HepG2 (cell line): Measurements from ENCODE around the gene KCNB1. TPM values are rescaled to one million over a fixed set of nuclear protein-coding genes. Genes with fewer than 3 reads are reported as not detected.
A peak's percentile ranks its signal among the peaks of the same experiment; 100 is the strongest.

Experiments used
- FOXK2 ChIP-seq: fragments of 450-650 bp; IDR thresholded peaks from 2 replicates; pipeline ENCODE4 v1.6.1; 2016
- GABPA ChIP-seq, 2 experiments: IDR thresholded peaks; 2 replicates each; pipeline ENCODE4 v1.6.1; 2011 to 2016; ENCODE audit warnings: low read depth in 2 of 2, low read length in 1 of 2, missing biosample characterization in 1 of 2, missing genetic modification characterization in 1 of 2
- GLMP ChIP-seq: sonication (generic); formaldehyde crosslinking; IDR thresholded peaks from 2 replicates; pipeline ENCODE4 v1.9.0; 2021; ENCODE audit warnings: missing genetic modification reagents, mild to moderate bottlenecking, borderline replicate concordance
- HCFC1 ChIP-seq: fragments of 150-350 bp; IDR thresholded peaks from 2 replicates; pipeline ENCODE4 v1.6.1; 2014; ENCODE audit warnings: low read depth, low read length
- HNRNPUL1 ChIP-seq: fragments of 200-400 bp; formaldehyde crosslinking; IDR thresholded peaks from 2 replicates; pipeline ENCODE4 v1.6.1; 2017; ENCODE audit warnings: low read depth, mild to moderate bottlenecking, low read length, moderate library complexity
- JUN ChIP-seq: sonication (generic); formaldehyde crosslinking; IDR thresholded peaks from 2 replicates; pipeline ENCODE4 v1.4.0; 2020; ENCODE audit warnings: mild to moderate bottlenecking, missing genetic modification reagents
- NR2F1 ChIP-seq, 2 experiments: fragments of 450-650 bp in 1 of 2; formaldehyde crosslinking in 1 of 2; IDR thresholded peaks; 2 replicates each; pipeline versions ENCODE4 v1.5.0 to v1.6.1; 2016 to 2020; ENCODE audit warnings: mild to moderate bottlenecking in 1 of 2, missing compliant biosample characterization in 1 of 2, missing genetic modification reagents in 1 of 2, moderate library complexity in 1 of 2
- PAX8 ChIP-seq: sonication (generic); formaldehyde crosslinking; IDR thresholded peaks from 2 replicates; pipeline ENCODE4 v1.8.0; 2022; ENCODE audit warnings: mild to moderate bottlenecking, missing genetic modification reagents, borderline replicate concordance
- POGZ ChIP-seq: sonication (generic); formaldehyde crosslinking; IDR thresholded peaks from 2 replicates; pipeline ENCODE4 v1.4.0; 2020; ENCODE audit warnings: mild to moderate bottlenecking, missing genetic modification reagents
- RBAK ChIP-seq: sonication (generic); formaldehyde crosslinking; IDR thresholded peaks from 2 replicates; pipeline ENCODE4 v1.5.1; 2020; ENCODE audit warnings: mild to moderate bottlenecking, missing genetic modification reagents
- RBM22 ChIP-seq: fragments of 200-400 bp; formaldehyde crosslinking; optimal IDR thresholded peaks from 2 replicates; pipeline ENCODE3; 2017; ENCODE audit warnings: mild to moderate bottlenecking, low read length, moderate library complexity
- REPIN1 ChIP-seq: sonication (generic); formaldehyde crosslinking; IDR thresholded peaks from 2 replicates; pipeline ENCODE4 v1.8.0; 2022; ENCODE audit warnings: missing genetic modification reagents, low read depth, mild to moderate bottlenecking, borderline replicate concordance
- RFX5 ChIP-seq: IDR thresholded peaks from 2 replicates; pipeline ENCODE4 v1.6.1; 2011; ENCODE audit warnings: low read depth, low read length, improper control_type of control experiment
- SALL2 ChIP-seq: sonication (generic); formaldehyde crosslinking; IDR thresholded peaks from 2 replicates; pipeline ENCODE4 v1.8.1; 2023; ENCODE audit warnings: mild to moderate bottlenecking, missing genetic modification reagents, inconsistent platforms
- SKI ChIP-seq: fragments of 450-650 bp; IDR thresholded peaks from one replicate; pipeline ENCODE4 v1.6.1; 2018; ENCODE audit warnings: mild to moderate bottlenecking; ENCODE audit not compliant: partially characterized antibody
- TGIF2 ChIP-seq: IDR thresholded peaks from 2 replicates; pipeline ENCODE4 v1.6.1; 2016; ENCODE audit warnings: control low read depth, missing compliant biosample characterization
- ZNF136 ChIP-seq: sonication (generic); formaldehyde crosslinking; IDR thresholded peaks from 2 replicates; pipeline ENCODE4 v1.8.1; 2022; ENCODE audit warnings: low read depth, mild to moderate bottlenecking, moderate library complexity, missing genetic modification reagents
- ZNF160 ChIP-seq: sonication (generic); formaldehyde crosslinking; IDR thresholded peaks from 2 replicates; pipeline ENCODE4 v1.8.0; 2022; ENCODE audit warnings: mild to moderate bottlenecking, inconsistent platforms, missing genetic modification reagents
- ZNF292 ChIP-seq: sonication (generic); formaldehyde crosslinking; IDR thresholded peaks from 2 replicates; pipeline ENCODE4 v1.8.1; 2022; ENCODE audit warnings: mild to moderate bottlenecking, low read depth, missing genetic modification reagents, borderline replicate concordance
- ZNF326 ChIP-seq: sonication (generic); formaldehyde crosslinking; IDR thresholded peaks from 2 replicates; pipeline ENCODE4 v1.4.0; 2020; ENCODE audit warnings: missing genetic modification reagents, borderline replicate concordance
- ZNF460 ChIP-seq: sonication (generic); formaldehyde crosslinking; IDR thresholded peaks from 2 replicates; pipeline ENCODE4 v1.5.1; 2020; ENCODE audit warnings: missing genetic modification reagents, mild to moderate bottlenecking, borderline replicate concordance
- ZNF510 ChIP-seq: sonication (generic); formaldehyde crosslinking; IDR thresholded peaks from 2 replicates; pipeline ENCODE4 v1.4.0; 2020; ENCODE audit warnings: low read depth, mild to moderate bottlenecking, missing genetic modification reagents
- ZNF670 ChIP-seq: sonication (generic); formaldehyde crosslinking; IDR thresholded peaks from 2 replicates; pipeline ENCODE4 v1.8.0; 2022; ENCODE audit warnings: mild to moderate bottlenecking, missing genetic modification reagents, borderline replicate concordance
- ZNF850 ChIP-seq: sonication (generic); formaldehyde crosslinking; conservative IDR thresholded peaks from 2 replicates; pipeline ENCODE4 v1.9.0; 2021; ENCODE audit warnings: mild to moderate bottlenecking, missing genetic modification reagents
- polyA plus RNA-seq, 8 experiments: library from polyadenylated mRNA; depleted of rRNA in 3 of 8; stranded (reverse) in 7 of 8; unstranded in 1 of 8; fragments of >200 nt; fragmentation: Illumina TruSeq in 4 of 8; extraction: Trizol in 4 of 8; gene quantifications; 2 replicates each; pipeline versions ENCODE4 v1.2.1 to v1.2.3, GENCODE V29; 2011 to 2016; ENCODE audit warnings: low read depth in 4 of 8, missing spikeins in 1 of 8, mixed read lengths in 1 of 8; ENCODE audit not compliant: insufficient read depth in 1 of 8
- total RNA-seq, 5 experiments: library from RNA; depleted of rRNA; stranded (reverse); fragments of >200 nt; fragmentation: Illumina TruSeq; extraction: Trizol; gene quantifications; 2 replicates each; pipeline ENCODE4 v1.2.3, GENCODE V29; 2016; ENCODE audit warnings: low read depth in 1 of 5
- TF ChIP-seq, protein P1 (sequence below), 2 experiments: sonication (generic) in 1 of 2; formaldehyde crosslinking in 1 of 2; IDR thresholded peaks; 2 replicates each; pipeline versions ENCODE4 v1.6.1 to v1.9.0; 2014 to 2022; ENCODE audit warnings: antibody characterized with exemption in 1 of 2, borderline replicate concordance in 1 of 2, inconsistent platforms in 1 of 2, low read depth in 1 of 2, missing genetic modification reagents in 1 of 2

The KCNB1 gene
- total and polyA plus RNA-seq, 2 of the 13 experiments (the other 11 are each of a cell fraction or from before 2014, with no cell fraction given) = 0.02 TPM; not detected in 1

DNA sequence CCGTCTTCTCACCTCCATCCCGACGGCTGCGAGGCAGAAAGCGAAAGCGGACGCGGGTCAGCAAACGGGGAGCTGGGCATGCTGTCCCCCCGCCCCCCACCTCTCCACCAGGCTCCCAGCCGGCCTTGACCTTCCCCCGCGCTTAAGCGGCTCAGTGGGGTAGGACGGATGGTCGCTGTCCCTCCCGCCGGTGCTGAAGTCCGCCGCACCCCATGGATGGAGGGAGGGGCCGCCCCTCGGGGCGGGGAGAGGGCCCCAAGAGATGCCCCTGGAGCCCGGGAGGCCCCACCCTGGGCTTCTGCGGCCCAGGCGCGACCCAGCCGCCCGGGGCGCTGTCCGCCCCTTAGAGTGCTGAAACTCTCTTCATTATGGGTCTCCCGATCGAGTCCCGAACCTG lies at the start of gene KCNB1 (continued):
- no peak for TF ChIP-seq SKI
- TF ChIP-seq GABPA (IDR thresholded peaks at IDR 0.05; ENCODE audit: low read depth, low read length) = no peak
- TF ChIP-seq GABPA (CRISPR knock-in tag; IDR thresholded peaks at IDR 0.05; ENCODE audit: low read depth) = no peak
- TF ChIP-seq PAX8 (CRISPR knock-in tag) = no peak
- TF ChIP-seq, protein P1, sequence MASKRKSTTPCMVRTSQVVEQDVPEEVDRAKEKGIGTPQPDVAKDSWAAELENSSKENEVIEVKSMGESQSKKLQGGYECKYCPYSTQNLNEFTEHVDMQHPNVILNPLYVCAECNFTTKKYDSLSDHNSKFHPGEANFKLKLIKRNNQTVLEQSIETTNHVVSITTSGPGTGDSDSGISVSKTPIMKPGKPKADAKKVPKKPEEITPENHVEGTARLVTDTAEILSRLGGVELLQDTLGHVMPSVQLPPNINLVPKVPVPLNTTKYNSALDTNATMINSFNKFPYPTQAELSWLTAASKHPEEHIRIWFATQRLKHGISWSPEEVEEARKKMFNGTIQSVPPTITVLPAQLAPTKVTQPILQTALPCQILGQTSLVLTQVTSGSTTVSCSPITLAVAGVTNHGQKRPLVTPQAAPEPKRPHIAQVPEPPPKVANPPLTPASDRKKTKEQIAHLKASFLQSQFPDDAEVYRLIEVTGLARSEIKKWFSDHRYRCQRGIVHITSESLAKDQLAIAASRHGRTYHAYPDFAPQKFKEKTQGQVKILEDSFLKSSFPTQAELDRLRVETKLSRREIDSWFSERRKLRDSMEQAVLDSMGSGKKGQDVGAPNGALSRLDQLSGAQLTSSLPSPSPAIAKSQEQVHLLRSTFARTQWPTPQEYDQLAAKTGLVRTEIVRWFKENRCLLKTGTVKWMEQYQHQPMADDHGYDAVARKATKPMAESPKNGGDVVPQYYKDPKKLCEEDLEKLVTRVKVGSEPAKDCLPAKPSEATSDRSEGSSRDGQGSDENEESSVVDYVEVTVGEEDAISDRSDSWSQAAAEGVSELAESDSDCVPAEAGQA (IDR thresholded peaks at IDR 0.05; ENCODE audit: low read depth) = no peak
- TF ChIP-seq, protein P1 (CRISPR knock-in tag; IDR thresholded peaks at IDR 0.05; ENCODE audit: borderline replicate concordance) = peak; percentile 96
- peak; percentile 65 to 71; a peak in 3 of 4 replicates for TF ChIP-seq NR2F1 (CRISPR knock-in tag; IDR thresholded peaks at IDR 0.05)
- TF ChIP-seq RFX5 = no peak
- TF ChIP-seq ZNF670 (CRISPR knock-in tag) = peak; percentile 61; the same call in 1 of the 2 replicates
- TF ChIP-seq TGIF2 (CRISPR knock-in tag) = 0 out of 2 replicates have a peak, but pooled peaks have one; percentile 41
- no peak for TF ChIP-seq SALL2 (CRISPR knock-in tag)
- peak; percentile 65; the same call in 1 of the 2 replicates for TF ChIP-seq POGZ
- TF ChIP-seq JUN (CRISPR knock-in tag) = no peak
- TF ChIP-seq FOXK2 = no peak
- TF ChIP-seq HCFC1 = no peak
- TF ChIP-seq ZNF292 (CRISPR knock-in tag) = no peak
- no peak for TF ChIP-seq ZNF326 (CRISPR knock-in tag)
- no peak for TF ChIP-seq ZNF850 (CRISPR knock-in tag)
- peak; percentile 85; the same call in 1 of the 2 replicates for TF ChIP-seq ZNF160 (CRISPR knock-in tag)
- TF ChIP-seq RBAK (CRISPR knock-in tag) = no peak
- TF ChIP-seq ZNF510 (CRISPR knock-in tag) = no peak
- no peak for TF ChIP-seq GLMP (CRISPR knock-in tag)
- TF ChIP-seq RBM22 = no peak
- TF ChIP-seq REPIN1 (CRISPR knock-in tag) = peak; percentile 89
- no peak for TF ChIP-seq HNRNPUL1
- no peak for TF ChIP-seq ZNF460 (CRISPR knock-in tag)
- TF ChIP-seq ZNF136 = no peak
